A549 (cell line): ENCODE measurements around the gene ADORA2B.

Experiments
- CBX2 ChIP-seq: fragments of 200-600 bp; sonication (generic); IDR thresholded peaks from 2 replicates; pipeline ENCODE4 v1.6.1; 2016; ENCODE audit warnings: low read depth, mild to moderate bottlenecking, borderline replicate concordance
- CBX8 ChIP-seq: fragments of 200-600 bp; sonication (generic); IDR thresholded peaks from 2 replicates; pipeline ENCODE4 v1.6.1; 2016
- CHD2 ChIP-seq: fragments of 150-350 bp; IDR thresholded peaks from 2 replicates; pipeline ENCODE4 v1.6.1; 2014; ENCODE audit warnings: low read length; ENCODE audit not compliant: partially characterized antibody
- KDM5A ChIP-seq: fragments of 200-600 bp; sonication (generic); IDR thresholded peaks from 2 replicates; pipeline ENCODE4 v1.6.1; 2016; ENCODE audit warnings: antibody characterized with exemption, mild to moderate bottlenecking
- RFX5 ChIP-seq: fragments of 450-650 bp; IDR thresholded peaks from 2 replicates; pipeline ENCODE4 v1.7.1; 2014; ENCODE audit warnings: antibody characterized with exemption, mild to moderate bottlenecking, moderate library complexity
- SMC3 ChIP-seq: fragments of >200 bp; sonication (Bioruptor Twin); formaldehyde crosslinking; IDR thresholded peaks from 3 replicates; pipeline ENCODE4 v1.6.1; 2018; ENCODE audit warnings: inconsistent platforms
- TF ChIP-seq, protein P1 (sequence below): fragments of >200 bp; sonication (Bioruptor Twin); formaldehyde crosslinking; IDR thresholded peaks from 3 replicates; pipeline ENCODE4 v1.5.1; 2016

DNA sequence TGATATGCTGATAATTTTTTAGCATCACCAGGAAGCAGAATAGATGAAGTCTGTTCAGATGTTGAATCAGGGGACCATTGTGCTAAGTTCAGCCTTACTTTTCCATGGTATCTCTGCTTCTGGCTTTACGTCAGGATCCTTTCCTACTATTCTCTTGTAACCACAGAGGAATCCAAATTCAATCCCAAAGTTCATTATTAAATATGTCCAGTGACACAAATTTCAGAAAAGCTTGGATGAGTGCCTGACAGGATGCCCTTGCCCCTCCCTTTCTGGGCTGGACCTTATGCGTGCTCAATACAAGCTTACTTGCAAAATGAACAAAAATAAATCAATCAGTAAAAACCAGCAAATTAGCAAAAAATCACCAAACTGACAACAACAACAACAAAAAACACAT lies 37.6 kb upstream of the ADORA2B start:
- TF ChIP-seq, protein P1, sequence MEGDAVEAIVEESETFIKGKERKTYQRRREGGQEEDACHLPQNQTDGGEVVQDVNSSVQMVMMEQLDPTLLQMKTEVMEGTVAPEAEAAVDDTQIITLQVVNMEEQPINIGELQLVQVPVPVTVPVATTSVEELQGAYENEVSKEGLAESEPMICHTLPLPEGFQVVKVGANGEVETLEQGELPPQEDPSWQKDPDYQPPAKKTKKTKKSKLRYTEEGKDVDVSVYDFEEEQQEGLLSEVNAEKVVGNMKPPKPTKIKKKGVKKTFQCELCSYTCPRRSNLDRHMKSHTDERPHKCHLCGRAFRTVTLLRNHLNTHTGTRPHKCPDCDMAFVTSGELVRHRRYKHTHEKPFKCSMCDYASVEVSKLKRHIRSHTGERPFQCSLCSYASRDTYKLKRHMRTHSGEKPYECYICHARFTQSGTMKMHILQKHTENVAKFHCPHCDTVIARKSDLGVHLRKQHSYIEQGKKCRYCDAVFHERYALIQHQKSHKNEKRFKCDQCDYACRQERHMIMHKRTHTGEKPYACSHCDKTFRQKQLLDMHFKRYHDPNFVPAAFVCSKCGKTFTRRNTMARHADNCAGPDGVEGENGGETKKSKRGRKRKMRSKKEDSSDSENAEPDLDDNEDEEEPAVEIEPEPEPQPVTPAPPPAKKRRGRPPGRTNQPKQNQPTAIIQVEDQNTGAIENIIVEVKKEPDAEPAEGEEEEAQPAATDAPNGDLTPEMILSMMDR: no peak
- TF ChIP-seq RFX5 (no peak), CBX2 (no peak), KDM5A (no peak), SMC3 (no peak), CHD2 (no peak), CBX8 (no peak)
